ENCODE measurements around the gene AOPEP. TPM values are rescaled to one million over a fixed set of nuclear protein-coding genes. Genes with fewer than 3 reads are reported as not detected.
A peak's percentile ranks its signal among the peaks of the same experiment; 100 is the strongest.
"Not testable (repeated sequence)": the region's sequence is repeated elsewhere in the genome, so short reads cannot be mapped to it uniquely, and the experiment has no call there.

The AOPEP gene
- total RNA-seq, 1 donor from 2014 or later: 24.8 TPM

DNA sequence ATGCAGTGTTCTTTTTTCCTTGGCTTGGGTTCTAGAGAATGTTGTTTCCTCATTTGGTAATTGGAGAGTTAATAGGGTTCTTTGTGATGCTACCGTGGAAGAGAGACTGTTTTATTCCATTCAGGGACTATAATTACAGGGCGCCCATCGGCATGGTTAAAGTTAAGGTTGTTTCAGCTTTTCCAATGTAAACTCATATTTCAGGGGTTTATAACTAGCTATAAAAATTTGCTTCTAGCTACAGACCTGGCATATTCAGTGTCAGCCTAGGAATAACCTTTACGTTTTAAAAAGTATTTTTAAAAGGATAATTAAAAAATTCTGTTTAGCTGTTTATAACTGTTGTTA lies 99.1 kb downstream of the AOPEP start:
- Mint-ChIP-seq H3K27me3 (ENCODE audit: low read depth) (no peaks in the 10 kb centered on the region), H3K9me3 (peaks cover 4% of the 10 kb centered on the region), H3K36me3 (ENCODE audit: low read depth) (peaks cover 26% of the 10 kb centered on the region), H3K27ac (ENCODE audit: unreplicated experiment) (no peak overlapping the region), H3K4me1 (peaks cover 60% of the 10 kb centered on the region), H3K4me3 (no peak overlapping the region)
- DNase-seq (ENCODE audit: low read depth, low spot score): no peak
- TF ChIP-seq, protein P1, sequence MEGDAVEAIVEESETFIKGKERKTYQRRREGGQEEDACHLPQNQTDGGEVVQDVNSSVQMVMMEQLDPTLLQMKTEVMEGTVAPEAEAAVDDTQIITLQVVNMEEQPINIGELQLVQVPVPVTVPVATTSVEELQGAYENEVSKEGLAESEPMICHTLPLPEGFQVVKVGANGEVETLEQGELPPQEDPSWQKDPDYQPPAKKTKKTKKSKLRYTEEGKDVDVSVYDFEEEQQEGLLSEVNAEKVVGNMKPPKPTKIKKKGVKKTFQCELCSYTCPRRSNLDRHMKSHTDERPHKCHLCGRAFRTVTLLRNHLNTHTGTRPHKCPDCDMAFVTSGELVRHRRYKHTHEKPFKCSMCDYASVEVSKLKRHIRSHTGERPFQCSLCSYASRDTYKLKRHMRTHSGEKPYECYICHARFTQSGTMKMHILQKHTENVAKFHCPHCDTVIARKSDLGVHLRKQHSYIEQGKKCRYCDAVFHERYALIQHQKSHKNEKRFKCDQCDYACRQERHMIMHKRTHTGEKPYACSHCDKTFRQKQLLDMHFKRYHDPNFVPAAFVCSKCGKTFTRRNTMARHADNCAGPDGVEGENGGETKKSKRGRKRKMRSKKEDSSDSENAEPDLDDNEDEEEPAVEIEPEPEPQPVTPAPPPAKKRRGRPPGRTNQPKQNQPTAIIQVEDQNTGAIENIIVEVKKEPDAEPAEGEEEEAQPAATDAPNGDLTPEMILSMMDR (conservative IDR thresholded peaks at IDR 0.05): no peak

GRCh38 chr9:94826044-94826443 lies 99.5 kb downstream of the AOPEP start:
- Mint-ChIP-seq H3K27ac (ENCODE audit: unreplicated experiment) (no peak overlapping the region), H3K4me3 (peak overlapping the region; percentile 24), H3K4me1 (peaks cover 58% of the 10 kb centered on the region), H3K27me3 (ENCODE audit: low read depth) (no peaks in the 10 kb centered on the region), H3K9me3 (peaks cover 4% of the 10 kb centered on the region), H3K36me3 (ENCODE audit: low read depth) (peaks cover 28% of the 10 kb centered on the region)
- TF ChIP-seq, protein P1 (conservative IDR thresholded peaks at IDR 0.05): no peak
- no peak for DNase-seq (ENCODE audit: low read depth, low spot score)

DNA sequence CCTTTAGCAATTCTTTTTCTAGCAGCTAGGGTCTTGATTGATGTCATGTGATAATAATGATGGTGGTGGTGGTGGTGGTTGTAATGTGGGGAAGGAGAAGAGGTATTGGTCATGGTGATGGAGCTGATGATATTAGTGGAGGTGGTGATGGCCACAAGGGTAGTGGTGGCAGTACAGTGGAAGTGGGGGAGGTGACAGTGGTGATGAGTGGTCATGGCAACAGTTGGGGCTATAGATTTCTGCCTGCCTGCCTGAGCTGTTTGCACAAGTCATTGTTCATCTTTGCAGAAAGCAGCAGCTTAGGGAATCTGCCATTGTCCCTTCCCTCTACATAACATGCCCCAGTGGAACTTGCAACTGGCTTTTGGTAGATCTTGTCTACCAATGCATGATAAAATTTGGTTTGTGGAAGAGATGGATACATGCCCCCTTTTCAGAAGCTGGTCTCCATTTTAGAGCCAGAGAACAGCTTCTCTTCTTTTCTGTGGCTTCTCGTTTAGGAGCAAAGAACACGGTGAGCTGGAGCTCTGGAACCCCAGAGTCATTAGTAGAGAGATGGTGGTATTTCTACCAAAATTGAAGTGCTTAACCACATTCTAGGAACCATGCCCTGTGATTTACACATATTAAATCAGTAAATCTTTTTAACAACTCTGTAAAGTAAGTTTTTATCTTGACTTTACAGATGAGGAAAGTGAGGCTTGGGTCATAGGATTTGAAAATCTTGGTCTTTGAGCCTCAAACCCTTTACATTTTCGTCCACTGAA lies 100.3 kb downstream of the AOPEP start:
- Mint-ChIP-seq H3K9me3 (peaks cover 4% of the 10 kb centered on the region), H3K4me1 (peaks cover 50% of the 10 kb centered on the region), H3K27ac (ENCODE audit: unreplicated experiment) (peak overlapping the region; percentile 13), H3K27me3 (ENCODE audit: low read depth) (no peaks in the 10 kb centered on the region), H3K4me3 (no peak overlapping the region), H3K36me3 (ENCODE audit: low read depth) (peaks cover 32% of the 10 kb centered on the region)
- TF ChIP-seq, protein P1 (conservative IDR thresholded peaks at IDR 0.05): no peak
- DNase-seq (ENCODE audit: low read depth, low spot score): no peak

DNA sequence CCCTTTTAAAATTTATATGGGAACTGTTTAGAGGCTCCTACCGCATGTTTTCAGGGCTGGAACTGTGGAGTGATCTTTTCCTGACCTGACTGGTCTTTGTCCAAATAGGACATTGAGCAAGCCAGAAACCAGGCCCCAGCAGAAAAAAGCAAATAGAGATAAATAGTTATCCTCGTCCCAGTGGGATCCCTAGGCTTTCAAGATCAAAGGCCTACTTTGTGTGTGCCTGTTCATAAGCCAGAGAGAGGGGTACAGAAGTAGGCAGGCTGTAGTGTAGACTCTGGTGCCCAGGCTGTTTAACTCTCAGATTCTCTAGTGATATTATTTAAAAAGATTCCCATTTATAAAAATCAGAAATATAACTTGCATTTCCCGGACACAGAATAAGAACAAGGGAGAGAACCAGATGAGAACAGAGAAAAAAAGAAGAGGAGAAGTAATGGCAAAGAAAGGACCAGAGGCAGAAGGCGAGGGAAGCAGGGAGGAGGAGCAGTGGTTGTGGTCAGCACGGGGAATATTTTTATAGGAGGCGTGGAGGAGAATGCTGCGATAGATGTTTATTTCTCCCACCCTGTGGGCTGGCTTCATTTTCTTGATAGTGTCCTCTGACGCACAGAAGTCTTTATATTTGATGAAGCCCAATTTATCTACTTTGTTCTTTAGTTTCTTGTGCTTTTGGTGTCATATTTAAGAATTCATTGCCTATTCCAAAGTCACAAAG lies 101.2 kb downstream of the AOPEP start:
- no peak for DNase-seq (ENCODE audit: low read depth, low spot score)

DNA sequence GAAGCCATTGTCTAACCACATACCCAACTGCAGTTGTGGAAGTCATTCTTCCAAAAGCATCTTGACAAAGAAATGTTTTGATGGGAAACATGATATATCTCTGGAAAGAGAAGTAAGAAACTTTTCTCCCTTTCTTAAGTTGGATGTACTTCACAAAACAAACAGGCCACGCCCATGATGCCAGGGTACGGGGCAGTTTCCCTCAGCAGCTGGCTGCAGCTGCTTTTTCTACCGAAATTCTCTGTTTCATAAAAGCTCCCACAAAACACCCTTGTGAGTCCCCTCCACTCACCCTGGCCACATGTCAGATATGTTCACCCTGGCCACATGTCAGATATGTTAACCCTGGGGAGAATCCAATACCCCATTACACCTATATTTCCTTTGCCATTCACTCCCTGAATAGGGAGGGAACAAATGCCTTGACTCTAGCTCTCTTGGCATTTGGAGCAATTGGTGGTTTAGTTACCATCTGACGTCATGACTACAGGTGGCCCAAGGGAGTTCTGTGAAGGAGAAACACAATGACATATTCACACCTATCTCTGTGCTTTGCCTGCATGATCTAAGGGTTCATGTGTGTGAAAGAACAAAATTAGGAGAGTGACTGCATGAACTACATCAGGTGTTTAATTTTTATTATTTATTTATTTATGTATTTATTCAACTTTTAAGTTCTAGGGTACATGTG lies 103.0 kb downstream of the AOPEP start:
- Mint-ChIP-seq H3K9me3 (peaks cover 4% of the 10 kb centered on the region), H3K36me3 (ENCODE audit: low read depth) (peaks cover 29% of the 10 kb centered on the region), H3K4me3 (no peak overlapping the region), H3K4me1 (peaks cover 36% of the 10 kb centered on the region), H3K27me3 (ENCODE audit: low read depth) (no peaks in the 10 kb centered on the region), H3K27ac (ENCODE audit: unreplicated experiment) (no peak overlapping the region)
- no peak for DNase-seq (ENCODE audit: low read depth, low spot score)
- TF ChIP-seq, protein P1 (conservative IDR thresholded peaks at IDR 0.05): no peak

More for the DNA sequence above, 101.2 kb downstream of the AOPEP start:
- Mint-ChIP-seq H3K9me3 (peaks cover 4% of the 10 kb centered on the region), H3K36me3 (ENCODE audit: low read depth) (peaks cover 32% of the 10 kb centered on the region), H3K27me3 (ENCODE audit: low read depth) (no peaks in the 10 kb centered on the region), H3K4me3 (peak overlapping the region; percentile 1), H3K4me1 (peaks cover 41% of the 10 kb centered on the region), H3K27ac (ENCODE audit: unreplicated experiment) (peak overlapping the region; percentile 74)
- TF ChIP-seq, protein P1 (conservative IDR thresholded peaks at IDR 0.05): no peak

DNA sequence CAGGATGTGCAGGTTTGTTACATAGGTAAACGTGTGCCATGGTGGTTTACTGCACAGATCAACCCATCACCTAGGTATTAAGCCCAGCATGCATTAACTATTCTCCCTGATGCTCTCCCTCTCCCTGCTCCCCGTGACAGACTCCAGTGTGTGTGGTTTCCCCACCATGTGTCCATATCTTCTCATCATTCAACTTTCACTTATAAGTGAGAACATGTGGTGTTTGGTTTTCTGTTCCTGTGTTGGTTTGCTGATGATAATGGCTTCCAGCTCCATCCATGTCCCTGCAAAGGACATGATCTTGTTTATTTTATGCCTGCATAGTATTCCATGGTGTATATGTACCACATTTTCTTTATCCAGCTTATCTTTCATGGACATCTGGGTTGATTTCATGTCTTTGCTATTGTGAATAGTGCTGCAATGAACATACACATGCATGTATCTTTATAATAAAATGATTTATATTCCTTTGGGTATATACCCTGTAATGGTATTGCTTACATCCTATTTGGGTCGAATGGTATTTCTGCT lies 103.6 kb downstream of the AOPEP start:
- H3K9me3 Mint-ChIP-seq; H3K27me3 Mint-ChIP-seq (ENCODE audit: low read depth); H3K4me3 Mint-ChIP-seq; DNase-seq (ENCODE audit: low read depth, low spot score); H3K27ac Mint-ChIP-seq (ENCODE audit: unreplicated experiment): not testable (repeated sequence)
- Mint-ChIP-seq H3K36me3 (ENCODE audit: low read depth) (peaks cover 29% of the 10 kb centered on the region), H3K4me1 (peaks cover 35% of the 10 kb centered on the region)
